GM19035 (cell line): Measurements from ENCODE around the gene YWHAG.
A peak's percentile ranks its signal among the peaks of the same experiment; 100 is the strongest.
"Not testable (repeated sequence)": the region's sequence is repeated elsewhere in the genome, so short reads cannot be mapped to it uniquely, and the experiment has no call there.

Experiments used
- ATAC-seq: cut with Tn5 transposase; IDR thresholded peaks from one replicate; pipeline ENCODE4 v1.9.1; 2021; ENCODE audit not compliant: unreplicated experiment

Gene YWHAG

DNA sequence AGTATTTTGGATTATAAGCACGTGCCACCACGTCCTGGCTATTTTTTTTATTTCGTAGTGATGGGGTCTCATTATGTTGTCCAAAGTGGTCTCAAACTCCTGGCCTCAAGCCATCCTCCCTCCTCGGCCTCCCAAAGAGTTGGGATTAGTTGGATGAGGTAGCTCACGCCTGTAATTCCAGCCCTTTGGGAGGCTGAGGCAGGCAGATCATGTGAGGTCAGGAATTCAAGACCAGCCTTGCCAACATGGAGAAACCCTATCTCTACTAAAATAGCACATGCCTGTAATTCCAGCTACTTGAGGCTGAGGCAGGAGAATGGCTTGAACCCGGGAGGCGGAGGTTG, 21.8 kb upstream of the YWHAG start:
- no peak for ATAC-seq

DNA sequence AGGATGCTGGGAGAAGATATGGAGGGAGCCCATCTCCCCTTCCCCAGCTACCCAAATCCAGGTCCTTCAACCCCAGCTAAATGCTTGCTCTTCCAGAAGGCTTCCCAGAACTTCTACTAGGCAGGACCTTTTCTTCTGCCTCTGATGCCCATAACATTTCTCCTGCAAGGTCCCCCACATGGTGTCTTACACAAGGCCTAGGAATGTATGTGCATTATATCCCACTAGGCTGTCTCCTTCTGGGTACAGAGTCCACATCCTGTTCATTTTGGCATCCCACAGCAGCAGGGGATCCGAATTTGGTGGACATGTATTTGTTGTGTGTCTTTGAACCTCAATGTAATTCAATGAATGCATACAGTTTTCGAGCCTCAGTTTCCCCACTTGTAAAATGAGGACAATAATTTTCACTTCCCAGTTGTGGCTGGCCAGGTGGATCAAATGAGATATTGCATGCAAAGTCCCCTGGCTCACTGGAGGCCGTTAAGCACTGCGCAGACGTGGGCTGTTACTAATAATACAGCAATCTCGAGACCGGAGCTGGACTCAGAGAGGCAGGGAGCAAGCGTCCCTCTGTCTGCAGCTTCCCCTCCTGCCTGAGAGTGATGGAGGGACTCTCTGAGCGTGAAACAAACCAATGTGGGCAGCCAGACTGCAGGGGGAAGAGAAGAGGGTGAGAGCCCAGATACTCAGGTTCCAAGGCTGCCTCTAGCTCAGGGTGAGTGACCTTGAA, 18.6 kb upstream of the YWHAG start:
- no peak for ATAC-seq

DNA sequence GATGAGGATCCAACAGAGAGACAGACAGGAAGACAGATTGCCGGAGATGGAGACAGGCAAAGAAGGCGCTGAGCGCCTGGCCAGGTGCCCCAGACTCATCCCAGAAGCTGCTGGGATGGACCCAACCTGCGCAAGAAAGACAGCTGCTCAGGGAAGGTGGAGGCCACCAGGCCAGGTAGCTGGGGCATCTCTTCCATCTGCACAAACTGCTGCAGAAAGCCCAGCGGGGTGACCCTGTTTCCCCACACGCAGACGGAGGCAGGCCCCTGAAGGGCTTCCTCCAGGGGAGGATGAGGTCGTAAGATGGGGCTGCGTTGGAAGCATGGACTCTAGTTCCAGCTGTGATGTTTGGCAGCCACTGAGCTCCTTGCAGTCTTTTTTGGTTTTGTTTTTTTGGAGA, 16.5 kb upstream of the YWHAG start:
- ATAC-seq = no peak

DNA sequence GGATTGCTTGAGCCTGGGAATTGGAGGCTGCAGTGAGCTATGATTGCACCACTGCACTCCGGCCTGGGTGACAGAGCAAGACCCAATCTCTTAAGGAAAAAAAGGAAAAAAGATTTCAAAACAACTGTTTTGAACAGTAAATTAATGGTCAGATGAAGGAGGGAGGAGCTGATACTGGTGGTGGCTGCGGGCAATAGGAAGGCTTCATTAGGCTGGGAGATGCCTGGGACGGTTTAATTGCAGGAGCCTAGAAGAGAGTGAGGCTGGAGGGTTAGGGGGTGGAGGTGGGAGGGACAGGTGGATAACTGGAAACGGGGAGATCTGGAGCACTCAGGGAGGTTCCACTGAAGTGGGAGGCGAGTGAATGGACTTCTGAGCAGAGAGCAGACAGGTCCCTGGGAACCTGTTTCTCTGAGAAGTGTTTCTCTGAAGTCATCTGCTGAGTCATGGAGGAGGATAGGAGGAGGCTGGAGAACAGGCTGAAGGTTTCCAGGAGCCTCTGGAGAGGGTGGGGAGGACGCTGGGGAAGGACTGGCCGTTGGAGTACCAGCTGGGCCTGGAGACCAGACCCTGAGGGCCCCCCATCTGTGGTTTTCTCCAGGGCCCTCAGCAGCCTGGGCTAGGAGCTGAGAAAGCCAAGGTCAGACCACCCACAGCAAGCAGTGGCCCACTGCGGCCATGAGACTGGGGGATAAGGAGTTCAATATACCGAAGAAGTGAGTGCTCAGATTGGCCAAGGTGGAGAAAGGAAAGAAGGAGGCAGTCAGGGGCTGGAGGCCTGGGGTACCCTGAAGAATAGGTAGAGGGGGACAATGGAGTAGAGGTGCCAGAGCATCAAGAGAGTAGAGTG, 14.4 kb upstream of the YWHAG start:
- no peak for ATAC-seq

DNA sequence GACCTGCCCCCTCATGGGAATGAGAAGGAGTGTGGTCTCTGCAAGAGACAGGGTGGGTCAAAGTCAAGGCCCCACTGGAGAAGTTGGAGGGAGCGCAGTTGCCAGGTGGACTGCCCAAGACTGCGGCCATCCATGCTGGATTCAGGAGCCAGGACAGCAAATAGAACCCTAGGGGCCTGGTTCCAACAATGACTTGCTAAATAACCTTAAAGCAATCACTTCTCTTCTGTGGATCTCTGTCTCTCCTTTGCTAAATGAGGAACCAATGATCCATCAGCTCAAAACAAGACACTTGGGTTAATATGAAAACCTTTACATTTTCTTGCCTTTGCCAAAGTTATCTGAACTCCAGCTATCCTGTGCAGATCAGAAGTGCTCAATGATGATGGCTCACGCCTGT, 12.6 kb upstream of the YWHAG start:
- no peak for ATAC-seq

DNA sequence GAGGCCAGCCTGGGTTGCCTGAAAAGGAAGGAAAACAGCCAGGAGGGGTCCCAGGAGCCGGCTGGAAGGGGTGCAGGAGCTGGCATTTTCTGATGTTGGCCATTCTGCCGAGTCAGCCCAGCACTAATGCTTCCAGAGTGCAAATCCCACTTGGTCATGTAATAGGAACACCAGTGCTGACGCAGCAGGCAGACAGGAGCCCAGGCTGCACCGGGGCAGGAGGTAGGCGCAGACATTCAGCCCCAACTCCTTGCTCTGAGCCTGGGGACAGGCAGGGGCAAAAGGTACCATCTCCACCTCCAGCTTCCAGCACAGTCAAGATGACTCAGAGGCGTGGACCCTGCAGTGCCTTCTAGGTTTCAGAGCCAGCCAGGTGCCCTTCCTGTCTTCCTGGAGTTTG, 10.2 kb upstream of the YWHAG start:
- ATAC-seq = no peak

DNA sequence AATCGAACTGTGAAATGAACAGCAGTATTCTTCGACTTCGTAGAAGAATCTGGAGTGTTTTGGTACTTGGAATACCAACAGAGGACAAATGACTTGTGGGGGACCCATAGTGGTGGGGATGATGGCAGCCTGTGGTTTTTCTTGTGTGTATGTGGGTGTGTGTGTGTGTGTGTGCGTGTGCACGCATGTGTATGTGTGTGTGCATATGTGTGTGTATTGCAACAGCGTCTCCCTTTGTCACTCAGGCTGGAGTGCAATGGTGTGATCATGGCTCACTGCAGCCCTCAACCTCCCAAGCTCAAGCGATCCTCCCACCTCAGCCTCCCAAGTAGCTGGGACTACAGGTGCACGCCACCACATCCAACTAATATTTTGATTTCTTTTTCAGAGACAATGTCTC, 9.4 kb upstream of the YWHAG start:
- no peak for ATAC-seq

DNA sequence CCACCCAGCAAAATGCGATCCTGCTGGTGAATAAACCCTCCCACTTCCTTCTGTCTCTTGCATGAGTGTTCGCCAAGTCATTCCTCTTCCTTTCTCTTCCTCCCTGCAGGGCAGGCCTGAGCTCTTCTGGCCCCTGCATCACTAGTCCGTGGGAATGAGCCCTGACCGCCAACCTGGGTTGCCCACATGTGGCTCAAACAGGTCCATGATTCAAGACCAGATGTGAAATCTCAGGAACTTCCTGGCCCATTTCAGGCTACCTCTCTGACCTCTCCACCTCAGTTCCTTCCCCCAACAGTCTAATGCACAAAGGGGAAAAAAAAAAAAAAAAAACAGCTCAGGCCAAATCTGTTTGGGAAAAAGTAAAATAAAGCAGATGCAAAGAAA, 5.4 kb upstream of the YWHAG start:
- no peak for ATAC-seq

DNA sequence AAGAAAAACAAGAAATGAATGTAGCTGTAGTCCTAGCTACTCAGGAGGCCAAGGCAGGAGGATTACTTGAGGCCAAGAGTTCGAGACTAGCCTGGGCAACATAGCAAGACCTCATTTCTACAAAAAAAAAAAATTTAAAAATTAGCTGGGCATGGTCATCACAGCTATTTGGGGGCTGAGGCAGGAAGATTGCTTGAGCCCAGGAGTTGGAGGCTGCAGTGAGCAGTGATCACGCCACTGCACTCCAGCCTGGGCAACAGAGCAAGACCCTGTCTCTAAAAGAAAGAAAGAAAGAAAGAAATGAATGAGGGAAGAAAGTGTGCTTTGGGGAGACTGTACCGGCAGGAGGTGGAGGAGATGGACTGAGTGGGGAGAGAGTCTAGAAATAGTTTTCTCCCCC, 5.0 kb upstream of the YWHAG start:
- ATAC-seq = not testable (repeated sequence)

DNA sequence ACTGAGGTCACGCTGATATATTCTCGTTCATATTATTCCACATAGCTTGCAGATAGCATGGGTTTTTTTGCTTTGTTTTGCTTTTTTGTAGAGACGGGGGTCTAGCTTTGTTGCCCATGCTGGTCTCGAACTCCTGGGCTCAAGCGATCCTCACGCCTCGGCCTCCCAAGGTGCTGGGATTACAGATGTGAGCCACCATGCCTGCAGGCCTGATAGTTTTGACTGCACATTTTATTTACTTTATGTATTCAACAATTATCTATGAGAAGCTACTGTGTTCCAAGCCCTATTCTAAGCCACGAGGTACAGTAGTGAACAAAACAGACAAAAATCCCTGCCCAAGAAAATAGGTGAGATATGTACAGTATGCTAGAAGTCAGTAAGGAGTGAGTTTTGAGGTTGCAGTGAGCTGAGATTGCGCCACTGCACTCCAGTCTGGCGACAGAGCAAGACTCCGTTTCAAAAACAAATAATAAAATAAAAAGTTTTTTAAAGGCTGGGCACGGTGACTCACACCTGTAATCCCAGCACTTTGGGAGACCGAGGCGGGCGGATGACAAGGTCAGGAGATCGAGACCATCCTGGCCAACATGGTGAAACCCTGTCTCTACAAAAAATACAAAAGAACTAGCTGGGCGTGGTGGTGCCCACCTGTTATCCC, 1.3 kb upstream of the YWHAG start:
- no peak for ATAC-seq

DNA sequence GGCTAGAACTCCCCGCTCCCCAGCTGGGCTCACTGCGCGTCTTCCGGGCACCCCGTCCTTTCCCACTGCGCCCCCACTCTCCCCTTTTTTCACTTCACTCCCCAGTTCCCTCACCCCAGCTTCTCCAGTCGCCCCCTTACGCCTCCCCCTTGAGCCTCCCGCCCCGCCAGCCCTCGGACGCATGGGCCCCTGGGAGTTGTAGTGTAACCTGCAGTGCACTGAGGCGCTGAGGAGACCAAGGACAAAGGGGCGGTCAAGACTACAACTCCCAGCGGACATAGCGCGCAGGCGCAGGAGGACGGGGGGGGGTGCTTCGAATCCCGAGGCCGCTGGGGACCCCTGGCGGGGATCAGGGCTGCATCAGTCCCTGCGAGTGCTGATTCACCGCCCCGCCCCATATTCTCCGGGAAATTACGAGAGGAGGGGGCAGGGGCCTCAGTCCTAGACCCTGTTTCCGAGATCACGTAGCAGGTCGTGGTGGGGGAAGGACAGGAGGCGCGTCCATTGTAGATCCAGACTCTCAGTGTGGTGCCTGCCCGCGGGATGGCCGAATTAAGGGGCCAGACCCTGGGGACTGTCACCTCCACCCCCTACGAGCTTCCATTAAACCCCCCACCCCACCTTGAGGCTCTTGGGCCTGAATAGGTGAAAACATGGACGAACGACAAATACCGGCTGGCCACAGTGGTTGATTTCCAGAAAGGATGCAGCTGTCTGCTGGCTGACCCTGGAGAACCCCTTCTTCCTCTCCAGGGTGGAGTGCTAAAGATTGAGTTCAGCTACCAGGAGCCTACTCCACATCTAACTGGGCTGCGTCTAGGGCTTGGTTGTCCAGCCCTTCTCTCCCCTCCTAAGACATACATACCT, 553 bp upstream of the YWHAG start:
- ATAC-seq = peak; percentile 90

DNA sequence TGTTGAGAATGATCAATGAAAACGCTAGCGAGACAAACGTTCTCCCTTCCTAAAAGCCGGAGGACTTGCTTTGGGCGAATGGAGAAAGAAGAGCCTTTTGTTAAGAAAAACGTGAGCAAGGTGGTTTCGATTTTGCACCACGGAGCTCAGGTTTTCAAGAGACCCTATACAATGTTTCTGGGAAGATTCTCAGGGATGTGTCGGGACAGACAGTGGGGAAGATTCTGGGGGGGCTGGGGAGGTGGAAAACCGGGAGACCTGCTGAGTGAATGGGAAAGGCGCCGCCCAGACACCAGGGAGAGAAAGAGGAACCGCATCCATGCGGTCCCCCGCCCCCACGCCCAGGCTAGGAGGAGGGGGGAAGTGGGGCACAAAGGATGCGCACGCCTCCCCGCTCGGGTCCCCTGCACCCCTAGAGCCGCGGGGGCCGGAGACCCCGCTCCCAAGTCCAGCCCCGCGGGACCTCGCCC, 745 bp downstream of the YWHAG start:
- peak; percentile 27 for ATAC-seq

DNA sequence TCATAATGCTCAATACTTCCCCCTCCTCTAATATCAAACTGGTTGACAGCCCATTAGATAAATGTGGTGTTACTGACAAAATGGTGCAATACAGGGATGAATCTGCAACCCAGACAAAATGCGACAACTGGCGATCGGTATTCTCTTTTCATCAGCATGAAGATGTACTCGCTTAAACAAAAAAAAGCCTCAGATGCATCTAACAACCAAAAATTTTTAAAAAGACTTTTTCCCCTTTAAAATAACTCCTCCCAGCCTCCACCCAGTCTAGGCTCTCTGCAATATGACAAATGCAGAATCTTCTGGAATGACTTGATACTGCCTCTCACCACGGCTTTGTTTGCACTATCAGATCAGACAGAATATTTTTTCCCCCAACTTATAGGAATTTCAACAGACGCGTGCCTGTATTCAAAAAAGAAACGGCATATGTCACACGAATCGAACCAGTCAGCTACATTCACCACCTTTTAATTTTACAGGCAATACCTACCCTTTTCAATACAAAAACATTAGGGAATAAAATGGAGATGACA, 1.2 kb downstream of the YWHAG start:
- ATAC-seq = no peak

DNA sequence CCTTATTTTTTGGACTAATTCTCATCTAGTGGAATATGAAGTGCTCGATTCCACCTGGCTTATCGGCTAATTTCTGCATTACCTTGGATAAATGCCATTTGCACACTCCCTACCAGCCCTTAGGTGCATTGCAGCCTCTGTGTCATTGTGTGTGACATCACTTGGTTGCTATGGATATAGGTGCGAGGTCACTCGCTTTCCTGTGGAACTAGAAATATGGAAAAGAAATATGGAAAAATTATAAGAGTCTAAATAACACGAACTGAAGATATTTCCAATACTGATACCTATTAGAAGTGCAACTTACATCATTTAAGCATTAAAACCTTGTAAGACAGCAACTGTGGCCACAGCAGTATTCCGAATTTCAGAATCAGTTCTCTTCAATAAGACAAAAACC, 2.0 kb downstream of the YWHAG start:
- no peak for ATAC-seq

DNA sequence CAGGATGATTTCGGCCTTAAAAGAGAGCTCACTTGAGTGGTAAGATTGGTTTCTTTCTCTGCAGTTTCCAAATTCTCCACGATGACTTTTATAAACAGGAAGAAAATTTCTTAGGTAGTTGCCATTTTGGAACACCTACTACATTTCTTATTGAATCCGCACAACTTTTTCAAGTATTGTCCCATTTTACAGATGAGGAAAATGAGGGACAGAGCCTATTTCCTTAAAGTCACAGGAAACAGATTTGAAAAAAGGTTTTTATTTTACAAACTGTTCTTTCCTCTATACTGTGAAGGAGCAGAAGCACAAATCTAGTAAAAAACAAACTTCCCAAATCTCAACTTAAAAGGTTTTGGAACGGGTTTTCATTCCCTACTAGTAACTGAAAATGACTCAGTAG, 2.7 kb downstream of the YWHAG start:
- ATAC-seq = no peak

DNA sequence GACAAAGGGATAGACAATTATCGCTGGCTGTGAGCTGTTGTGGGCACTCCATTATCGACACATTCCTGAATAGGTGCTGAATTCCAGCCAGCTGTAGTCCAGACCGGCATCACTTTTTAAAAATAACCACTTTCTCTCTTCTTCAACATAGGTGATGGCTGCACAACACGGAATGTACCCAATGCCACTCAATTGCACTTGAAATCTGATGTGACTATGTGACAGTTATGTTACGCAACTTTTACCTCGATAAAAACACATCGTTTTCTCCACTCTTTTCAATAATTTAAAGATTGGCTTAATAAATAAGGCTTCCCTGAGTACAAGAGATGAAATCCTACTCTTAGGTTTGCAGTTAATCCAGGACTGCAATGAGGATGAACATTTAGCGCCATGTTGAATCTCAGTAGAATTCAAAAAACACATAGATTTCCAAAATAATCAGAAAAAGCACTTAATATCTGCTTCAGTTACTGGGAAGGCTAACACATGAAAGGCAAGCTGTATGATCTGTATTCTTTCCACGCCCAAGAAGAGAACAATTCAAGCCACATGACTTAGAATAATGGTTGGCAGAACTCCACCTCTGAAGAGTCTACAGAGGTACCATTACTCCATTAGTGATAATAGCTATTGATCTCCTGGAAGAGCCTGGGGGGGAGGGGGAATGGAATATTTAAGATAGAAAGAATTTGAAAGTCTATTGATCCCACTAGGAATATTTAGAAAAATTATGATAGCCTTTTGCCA, 3.6 kb downstream of the YWHAG start:
- no peak for ATAC-seq

DNA sequence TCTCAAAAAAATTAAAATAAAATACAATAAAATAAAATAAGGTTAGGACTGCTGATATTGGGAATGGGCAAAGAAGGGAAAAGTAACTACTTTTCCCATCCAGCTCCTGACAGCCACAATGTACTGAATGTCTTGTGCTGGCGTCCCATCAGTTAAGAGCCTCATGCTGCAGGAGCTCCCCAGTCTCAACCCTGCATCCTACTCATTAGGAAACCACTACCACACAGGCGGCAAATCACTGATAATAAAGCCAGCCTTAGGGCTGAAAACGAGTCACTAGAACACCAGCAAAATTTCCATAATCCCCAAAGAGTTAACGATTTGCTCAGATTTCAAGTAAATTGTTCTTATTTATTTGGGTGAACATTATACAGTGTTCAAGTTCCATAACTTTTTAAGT, 4.3 kb downstream of the YWHAG start:
- ATAC-seq = no peak

DNA sequence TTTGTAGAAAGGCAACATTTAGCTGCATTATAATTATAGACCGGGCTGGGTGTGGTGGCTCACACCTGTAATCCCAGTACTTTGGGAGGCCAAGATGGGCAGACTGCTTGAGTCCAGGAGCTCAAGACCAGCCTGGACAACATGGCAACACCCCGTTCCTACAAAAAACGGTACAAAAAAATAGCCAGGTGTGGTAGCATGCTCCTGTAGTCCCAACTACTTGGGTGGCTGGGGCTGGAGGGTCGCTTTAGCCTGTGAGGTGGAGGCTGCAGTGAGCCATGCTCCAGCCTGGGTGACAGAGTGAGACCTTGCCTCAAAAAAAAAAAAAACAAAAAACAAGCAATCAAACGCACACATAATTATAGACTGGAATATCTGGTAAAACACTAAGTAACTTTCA, 5.0 kb downstream of the YWHAG start:
- ATAC-seq = no peak

DNA sequence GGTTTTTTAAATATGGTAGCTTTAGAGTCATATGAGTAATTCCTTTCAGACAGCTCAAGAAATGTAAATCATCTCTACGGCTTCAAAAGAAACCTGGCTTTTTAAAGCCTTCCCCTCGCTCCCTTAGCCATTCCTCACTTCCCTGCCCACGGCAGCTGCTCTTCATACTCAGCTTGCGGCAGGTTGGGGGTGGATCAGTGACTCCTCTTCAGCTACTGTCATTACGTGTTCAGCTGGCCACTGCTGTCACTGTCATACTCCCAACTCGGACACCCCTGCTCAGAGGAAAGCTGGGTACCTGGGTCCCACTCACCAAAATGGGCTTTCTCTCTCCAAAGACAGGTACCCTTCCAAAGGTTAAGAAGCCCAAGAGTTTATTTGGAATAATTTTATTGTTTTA, 6.6 kb downstream of the YWHAG start:
- ATAC-seq = no peak

DNA sequence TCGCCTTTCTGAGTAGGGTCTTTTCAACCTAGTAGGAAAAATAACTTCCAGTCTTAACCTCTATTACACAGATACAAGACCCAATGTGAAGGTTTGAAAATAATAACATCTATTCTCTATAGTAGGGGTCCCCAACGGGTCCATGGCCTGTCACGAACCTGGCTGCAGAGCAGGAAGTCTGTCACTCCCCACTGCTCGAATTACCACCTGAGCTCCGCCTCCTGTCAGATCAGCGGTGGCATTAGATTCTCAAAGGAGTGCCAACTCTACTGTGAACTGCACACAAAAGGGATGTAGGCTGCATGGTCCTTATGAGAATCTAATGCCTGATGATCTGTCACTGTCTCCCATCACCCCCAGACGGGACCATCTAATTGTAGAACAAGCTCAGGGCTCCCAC, 7.4 kb downstream of the YWHAG start:
- no peak for ATAC-seq
